OCI-LY1 (cell line): ENCODE data around the gene KRTAP22-2.

Experiments
- H2AFZ ChIP-seq: fragments of 200-600 bp; sonication (generic), shearing (Covaris generic); 2 replicates; pipeline ENCODE4 v1.6.0; 2014; ENCODE audit warnings: antibody characterized with exemption, mild to moderate bottlenecking, low read length
- H3F3A ChIP-seq: fragments of 200-600 bp; sonication (generic), shearing (Covaris generic); 2 replicates; pipeline ENCODE4 v1.6.0; 2014; ENCODE audit warnings: mild to moderate bottlenecking, antibody characterized with exemption, low read length, moderate library complexity; ENCODE audit not compliant: insufficient read depth
- H3K27ac ChIP-seq: fragments of 200-600 bp; sonication (generic); 2 replicates; pipeline ENCODE4 v1.5.1; 2014; ENCODE audit warnings: low read length, mixed run types, mild to moderate bottlenecking, low read depth; ENCODE audit not compliant: poor library complexity, severe bottlenecking
- H3K27me3 ChIP-seq: fragments of 200-600 bp; sonication (generic); 2 replicates; pipeline ENCODE4 v1.6.0; 2014; ENCODE audit warnings: antibody characterized with exemption, mild to moderate bottlenecking, low read length, moderate library complexity; ENCODE audit not compliant: insufficient read depth
- H3K36me3 ChIP-seq: fragments of 200-600 bp; sonication (generic); 2 replicates; pipeline ENCODE4 v1.6.1; 2014; ENCODE audit warnings: mild to moderate bottlenecking, antibody characterized with exemption, low read length, moderate library complexity, mixed read lengths; ENCODE audit not compliant: insufficient read depth
- H3K4me1 ChIP-seq: fragments of 200-600 bp; sonication (generic); 2 replicates; pipeline ENCODE4 v1.5.1; 2014; ENCODE audit warnings: mild to moderate bottlenecking, low read length, moderate library complexity; ENCODE audit not compliant: insufficient read depth, severe bottlenecking
- H3K4me2 ChIP-seq: fragments of 200-600 bp; sonication (generic), shearing (Covaris generic); 2 replicates; pipeline ENCODE4 v1.6.1; 2014; ENCODE audit warnings: low read length
- H3K4me3 ChIP-seq: fragments of 200-600 bp; sonication (generic); 2 replicates; pipeline ENCODE4 v1.5.1; 2014; ENCODE audit warnings: low read length, low read depth, mild to moderate bottlenecking, mixed read lengths; ENCODE audit not compliant: poor library complexity, severe bottlenecking
- H3K79me2 ChIP-seq: fragments of 200-600 bp; shearing (Covaris generic); 2 replicates; pipeline ENCODE4 v1.6.1; 2016; ENCODE audit warnings: mixed run types, low read length, mixed read lengths; ENCODE audit not compliant: insufficient read depth
- H3K9ac ChIP-seq: fragments of 200-600 bp; sonication (generic), shearing (Covaris generic); 2 replicates; pipeline ENCODE4 v1.6.1; 2014; ENCODE audit warnings: mild to moderate bottlenecking, low read length, mixed read lengths
- H3K9me2 ChIP-seq: fragments of 200-600 bp; sonication (generic), shearing (Covaris generic); 2 replicates; pipeline ENCODE4 v1.6.1; 2014; ENCODE audit warnings: low read depth, mild to moderate bottlenecking, low read length, mixed read lengths
- H3K9me3 ChIP-seq: fragments of 200-600 bp; shearing (Covaris generic); 2 replicates; pipeline ENCODE4 v1.6.1; 2014; ENCODE audit warnings: low read length, mixed read lengths
- H4K20me1 ChIP-seq: fragments of 200-600 bp; sonication (generic), shearing (Covaris generic); 2 replicates; pipeline ENCODE4 v1.6.0; 2016; ENCODE audit warnings: mild to moderate bottlenecking, low read length; ENCODE audit not compliant: insufficient read depth
- CTCF ChIP-seq: fragments of 200-600 bp; sonication (generic), shearing (Covaris generic); IDR thresholded peaks from 2 replicates; pipeline ENCODE4 v1.5.1; 2017; ENCODE audit warnings: mild to moderate bottlenecking, antibody characterized with exemption, low read length, moderate library complexity, mixed read lengths
- EZH2 ChIP-seq: fragments of 200-600 bp; sonication (generic), shearing (Covaris generic); IDR thresholded peaks from 2 replicates; pipeline ENCODE4 v1.8.0; 2017; ENCODE audit warnings: borderline replicate concordance, mixed run types, mild to moderate bottlenecking, antibody characterized with exemption, low read length, moderate library complexity, mixed read lengths

KRTAP22-2 gene

GRCh38 chr21:30567617-30568016, 22.6 kb downstream of the KRTAP22-2 start:
- H3K4me1 ChIP-seq: no peaks in the 10 kb centered on the region
- no peaks in the 10 kb centered on the region for H3K36me3 ChIP-seq
- H3K9me3 ChIP-seq: no peaks in the 10 kb centered on the region
- H3K9ac ChIP-seq: no peak overlapping the region
- TF ChIP-seq EZH2 (no peak), CTCF (no peak)
- H3K27ac ChIP-seq: no peak overlapping the region
- no peak overlapping the region for H3K4me3 ChIP-seq
- no peaks in the 10 kb centered on the region for H3K27me3 ChIP-seq
- no peaks in the 10 kb centered on the region for H3K79me2 ChIP-seq
- H3F3A ChIP-seq: no peaks in the 10 kb centered on the region
- H3K9me2 ChIP-seq: no peaks in the 10 kb centered on the region
- no peaks in the 10 kb centered on the region for H4K20me1 ChIP-seq
- no peak overlapping the region for H3K4me2 ChIP-seq
- H2AFZ ChIP-seq: no peak overlapping the region

GRCh38 chr21:30563630-30564029, 26.6 kb downstream of the KRTAP22-2 start:
- H3K79me2 ChIP-seq: no peaks in the 10 kb centered on the region
- no peak overlapping the region for H3K27ac ChIP-seq
- no peaks in the 10 kb centered on the region for H3K27me3 ChIP-seq
- no peaks in the 10 kb centered on the region for H3K4me1 ChIP-seq
- H3K36me3 ChIP-seq: no peaks in the 10 kb centered on the region
- no peaks in the 10 kb centered on the region for H3K9me2 ChIP-seq
- no peaks in the 10 kb centered on the region for H3K9me3 ChIP-seq
- H3K4me3 ChIP-seq: no peak overlapping the region
- H4K20me1 ChIP-seq: no peaks in the 10 kb centered on the region
- H3K4me2 ChIP-seq: no peak overlapping the region
- H2AFZ ChIP-seq: no peak overlapping the region
- H3K9ac ChIP-seq: no peak overlapping the region
- no peak for TF ChIP-seq EZH2
- no peak for TF ChIP-seq CTCF
- no peaks in the 10 kb centered on the region for H3F3A ChIP-seq

GRCh38 chr21:30563072-30563471, 27.1 kb downstream of the KRTAP22-2 start:
- TF ChIP-seq EZH2 (no peak), CTCF (no peak)
- no peak overlapping the region for H3K27ac ChIP-seq
- H3K27me3 ChIP-seq: no peaks in the 10 kb centered on the region
- no peaks in the 10 kb centered on the region for H3F3A ChIP-seq
- H3K36me3 ChIP-seq: no peaks in the 10 kb centered on the region
- no peaks in the 10 kb centered on the region for H3K4me1 ChIP-seq
- H3K4me2 ChIP-seq: no peak overlapping the region
- H3K9me3 ChIP-seq: no peaks in the 10 kb centered on the region
- no peak overlapping the region for H3K9ac ChIP-seq
- H4K20me1 ChIP-seq: no peaks in the 10 kb centered on the region
- no peak overlapping the region for H3K4me3 ChIP-seq
- no peak overlapping the region for H2AFZ ChIP-seq
- no peaks in the 10 kb centered on the region for H3K9me2 ChIP-seq
- no peaks in the 10 kb centered on the region for H3K79me2 ChIP-seq
